Amniotic epithelial cell (primary cell): ENCODE results near the gene CDH4.

Experiments
- DNase-seq: peaks from one replicate; pipeline ENCODE4 v3.0.0-alpha.2; 2010; ENCODE audit warnings: low read depth

The CDH4 gene

DNA sequence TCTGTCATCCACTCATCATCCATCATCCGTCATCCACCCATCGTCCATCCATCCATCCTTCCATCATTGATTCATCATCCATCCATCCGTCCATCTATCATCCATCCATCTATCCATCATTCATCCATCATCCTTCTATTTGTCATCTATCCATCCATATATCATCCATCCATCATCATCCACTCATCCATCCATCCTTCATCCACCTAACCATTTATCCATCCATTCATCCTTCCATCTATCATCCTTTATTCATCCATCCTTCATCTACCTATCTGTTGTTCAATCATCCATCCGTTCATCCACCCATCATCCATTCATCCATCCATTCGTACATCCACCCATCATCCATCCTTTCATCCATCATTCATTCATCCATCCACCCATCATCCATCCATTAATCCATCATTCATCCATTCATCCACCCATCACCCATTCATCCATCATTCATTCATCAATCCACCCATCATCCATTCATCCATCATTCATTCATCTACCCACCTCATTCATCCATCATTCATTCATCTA lies 266.4 kb downstream of the CDH4 start:
- DNase-seq, result no peak

DNA sequence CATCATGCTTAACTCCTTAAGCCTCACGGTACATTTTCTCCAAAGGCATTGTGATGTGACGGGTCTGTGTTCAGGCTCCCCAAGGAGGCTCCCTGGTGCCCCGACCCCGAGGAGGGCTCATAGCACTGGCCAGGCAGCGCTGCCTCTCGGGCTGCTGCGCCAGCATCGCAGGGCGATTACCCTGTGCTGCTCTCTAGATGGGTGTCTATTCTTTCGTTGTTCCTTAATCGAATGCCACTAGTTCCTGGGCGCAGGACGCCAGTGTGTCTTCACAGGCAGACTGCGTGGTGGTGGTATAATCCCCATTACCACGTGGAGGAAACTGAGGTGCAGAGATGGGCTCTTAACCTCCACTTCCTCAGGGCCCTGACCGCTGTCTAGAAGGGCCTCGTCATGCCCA lies 267.4 kb downstream of the CDH4 start:
- DNase-seq, result no peak

- DNase-seq, result no peak
Measured at GRCh38 chr20:61520076-61520892, 268.2 kb downstream of the CDH4 start.

DNA sequence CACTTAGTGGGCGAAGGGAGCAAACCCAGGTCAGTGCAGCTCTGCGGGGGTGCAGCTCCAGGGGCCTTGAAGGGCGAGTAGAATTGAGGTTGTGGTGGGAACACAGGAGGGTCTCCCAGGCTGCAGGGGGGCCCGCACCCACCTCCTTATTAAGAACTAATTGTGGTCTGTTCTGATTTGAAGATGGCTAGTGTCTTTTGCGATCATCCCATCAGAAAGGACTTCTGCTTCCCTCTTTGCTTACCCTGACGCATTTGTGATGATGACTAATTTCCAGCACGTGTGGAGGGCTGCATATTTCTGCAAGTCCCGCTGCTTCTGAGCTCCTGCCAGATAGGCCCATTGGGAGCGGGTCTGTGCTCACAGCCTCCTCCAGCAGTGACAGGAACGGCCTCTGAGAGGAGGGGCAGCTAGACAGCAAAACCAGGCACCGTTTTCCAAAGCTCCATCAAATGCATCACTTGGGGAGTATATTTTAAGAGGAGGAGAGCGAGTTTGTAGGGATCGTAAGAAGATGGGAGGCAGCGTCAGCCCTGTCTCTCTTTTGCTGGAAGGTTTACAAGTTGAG lies 268.9 kb downstream of the CDH4 start:
- peak; percentile 73 for DNase-seq

GRCh38 chr20:61521687-61522420 lies 269.8 kb downstream of the CDH4 start:
- DNase-seq, result peak; percentile 39

GRCh38 chr20:61522498-61523090 lies 270.5 kb downstream of the CDH4 start:
- DNase-seq, result no peak

DNA sequence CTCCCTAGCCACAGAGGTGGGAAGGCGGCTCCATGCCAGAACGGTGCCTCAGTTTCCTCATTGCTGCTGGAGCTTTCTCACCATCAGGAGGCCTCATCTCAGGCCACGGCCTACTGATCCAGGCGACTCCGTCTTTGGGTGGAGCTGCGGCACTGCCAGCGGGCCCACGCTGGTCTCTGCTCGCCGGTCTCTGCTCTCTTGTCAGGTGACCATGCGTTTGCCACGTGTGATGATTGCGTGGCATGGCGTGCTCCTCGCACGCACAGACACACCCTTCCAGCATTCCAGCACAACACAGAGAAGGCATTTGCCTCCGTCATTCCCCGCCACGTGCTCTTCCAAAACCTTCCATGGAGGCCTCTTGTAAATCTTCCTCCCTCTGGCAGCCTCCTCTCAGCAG lies 271.1 kb downstream of the CDH4 start:
- no peak for DNase-seq

DNA sequence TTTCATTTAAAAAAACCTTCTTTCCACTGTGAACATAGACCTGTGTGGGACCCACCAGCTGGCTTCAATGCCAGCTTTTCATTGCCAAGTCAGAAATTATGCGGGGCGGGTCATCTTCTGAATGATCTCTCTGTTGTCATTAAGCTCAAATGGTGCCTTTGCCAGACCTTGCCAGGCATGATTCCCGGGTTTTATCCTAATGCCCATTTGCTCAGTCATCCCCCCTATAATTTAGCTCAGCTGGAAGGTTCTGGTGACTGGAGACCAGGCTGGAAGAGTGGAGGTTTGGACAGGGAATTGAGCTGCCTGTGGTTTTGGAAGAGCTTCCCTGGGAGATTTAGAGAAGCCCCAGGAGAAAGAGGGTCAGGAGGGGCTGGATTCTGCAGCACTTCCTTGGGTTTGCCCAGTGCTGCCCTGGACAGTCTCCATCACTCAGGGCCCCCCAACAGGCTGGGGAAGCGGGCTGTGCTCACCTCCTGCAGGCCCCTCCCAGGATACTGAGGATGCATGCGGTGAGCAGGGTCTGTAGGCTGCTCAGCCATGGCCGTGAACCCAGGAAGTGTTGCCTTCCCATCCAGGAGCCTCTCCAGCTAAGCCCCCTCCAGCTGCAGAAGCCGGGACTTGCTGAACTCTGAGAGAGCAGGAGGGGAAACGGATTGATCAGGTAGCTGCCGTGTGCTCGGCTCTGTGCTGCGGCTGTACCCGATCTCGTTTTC lies 273.0 kb downstream of the CDH4 start:
- no peak for DNase-seq

DNA sequence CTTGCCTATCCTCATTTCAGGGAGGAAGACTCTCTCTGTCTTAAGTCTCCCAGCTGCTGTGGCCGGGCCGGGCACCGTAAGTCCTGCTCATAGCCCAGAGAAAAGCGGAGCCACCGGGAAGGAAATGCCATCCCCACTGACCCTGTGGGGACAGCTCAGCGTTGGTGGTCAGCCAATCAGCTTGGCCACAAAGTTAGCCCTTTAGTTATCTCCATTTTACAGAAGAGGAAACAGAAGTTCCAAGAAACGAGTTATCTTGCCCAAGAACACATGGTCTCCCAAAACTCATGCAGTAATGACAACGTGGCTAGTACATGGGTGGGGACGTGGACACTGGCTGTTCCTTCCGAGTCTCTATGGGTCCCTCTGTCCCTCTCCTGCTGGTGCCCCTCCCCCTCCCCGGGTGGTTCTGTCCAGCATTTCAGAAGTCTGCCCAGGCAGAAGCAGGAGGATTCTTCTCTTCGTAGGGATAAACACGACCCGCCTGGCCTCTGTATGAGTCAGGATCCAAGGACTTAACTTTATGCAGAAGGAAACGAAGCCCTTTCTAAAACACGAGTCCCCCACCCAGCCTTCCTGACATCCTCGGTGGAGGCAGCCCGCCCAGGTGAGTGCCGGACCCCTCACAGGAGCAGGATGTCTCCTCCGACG lies 273.8 kb downstream of the CDH4 start:
- peak; percentile 39 for DNase-seq

- DNase-seq, result no peak
Measured at GRCh38 chr20:61526907-61527306, 274.8 kb downstream of the CDH4 start.

GRCh38 chr20:61527626-61528025 lies 275.6 kb downstream of the CDH4 start:
- no peak for DNase-seq

GRCh38 chr20:61528591-61528990 lies 276.5 kb downstream of the CDH4 start:
- DNase-seq, result no peak

DNA sequence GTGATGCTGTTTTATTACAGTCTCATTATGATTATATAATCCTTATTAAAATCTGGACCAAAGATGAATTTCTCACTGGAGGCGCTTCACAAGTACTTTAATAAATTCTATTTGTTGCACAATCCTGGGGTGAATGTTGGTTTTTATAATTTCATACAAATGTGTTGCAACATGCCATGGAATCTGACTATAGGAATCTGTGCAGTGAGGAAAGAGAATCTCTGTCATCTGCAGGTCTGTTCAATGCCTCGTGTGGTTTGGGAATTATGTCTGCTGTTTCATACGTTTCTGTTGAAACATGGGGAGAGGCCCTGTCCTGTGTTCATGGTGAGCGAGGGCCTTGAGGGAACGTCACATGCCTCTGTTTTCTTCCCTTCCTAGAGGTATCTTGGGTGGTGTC lies 277.3 kb downstream of the CDH4 start:
- DNase-seq, result peak; percentile 33

DNA sequence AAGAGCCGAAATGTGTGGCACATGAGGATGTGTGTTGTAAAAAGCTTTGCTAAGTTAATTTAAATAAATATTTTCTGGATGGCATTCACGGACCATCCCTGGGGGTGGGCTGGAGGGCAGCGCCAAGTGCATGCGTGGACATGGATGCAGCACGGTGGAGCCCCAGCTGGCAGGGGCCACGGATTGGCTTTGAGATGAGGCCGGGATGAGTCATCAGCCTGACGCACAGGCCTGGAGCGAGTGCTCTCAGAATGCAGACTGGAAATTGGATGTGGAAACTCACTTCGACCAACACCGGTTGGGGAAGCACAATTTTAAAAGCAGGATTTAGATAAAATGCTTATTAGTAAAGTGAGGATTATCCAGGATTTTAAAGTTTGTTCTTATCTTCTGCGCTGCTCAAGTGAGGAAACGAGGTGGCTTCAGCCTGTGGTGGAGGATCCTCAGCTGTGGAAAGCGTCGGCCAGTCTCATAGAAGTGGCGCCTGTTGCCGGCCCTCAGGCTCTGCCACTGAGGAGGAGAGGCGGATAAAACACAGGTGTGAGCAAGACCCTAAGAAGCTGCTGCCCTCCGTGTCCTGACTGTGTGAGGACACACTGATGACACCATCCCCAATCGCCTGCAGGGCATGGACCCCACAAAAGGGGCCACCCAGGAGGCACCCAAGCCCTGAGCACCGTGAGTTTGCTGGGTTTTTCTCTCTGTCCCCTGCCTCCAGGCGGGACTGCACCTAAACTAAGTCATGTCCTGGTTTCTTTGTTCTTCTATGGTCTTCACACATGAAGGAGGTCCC lies 279.7 kb downstream of the CDH4 start:
- DNase-seq, result peak; percentile 64

- no peak for DNase-seq
Measured at GRCh38 chr20:61532736-61533135, 280.7 kb downstream of the CDH4 start.

GRCh38 chr20:61533231-61533631 lies 281.2 kb downstream of the CDH4 start:
- DNase-seq, result no peak

- no peak for DNase-seq
Measured at GRCh38 chr20:61534346-61534745, 282.3 kb downstream of the CDH4 start.

DNA sequence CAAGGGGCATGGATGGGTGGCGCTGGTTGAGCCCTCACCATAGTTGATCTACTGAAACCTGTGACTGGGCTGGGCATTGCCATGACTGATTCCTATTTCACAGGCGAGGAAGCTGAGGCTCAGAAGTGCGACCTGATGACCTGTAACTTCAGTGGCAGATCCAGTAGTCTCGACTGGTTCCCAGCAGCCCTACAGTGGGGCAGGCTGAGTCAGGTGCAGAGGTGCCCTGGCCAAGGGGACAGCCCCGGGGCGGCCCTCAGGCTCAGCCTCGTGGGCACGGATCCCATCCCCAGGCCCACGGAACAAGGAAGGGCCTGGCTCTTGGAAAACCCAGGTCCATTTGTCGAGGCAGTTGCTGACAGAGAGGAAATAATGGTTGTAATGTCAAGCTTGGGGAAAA lies 283.0 kb downstream of the CDH4 start:
- DNase-seq, result no peak

- no peak for DNase-seq
Measured at GRCh38 chr20:61535536-61535935, 283.5 kb downstream of the CDH4 start.

- no peak for DNase-seq
Measured at GRCh38 chr20:61535956-61536355, 283.9 kb downstream of the CDH4 start.

GRCh38 chr20:61536671-61537070 lies 284.6 kb downstream of the CDH4 start:
- no peak for DNase-seq
